Right atrium auricular region (tissue), 2 donors: ENCODE data around the gene GPR21. TPM values are rescaled to one million over a fixed set of nuclear protein-coding genes. Genes with fewer than 3 reads are reported as not detected.

Source experiments
- total RNA-seq, 2 donors: library from RNA; depleted of rRNA; stranded (reverse); fragments of >200 nt; gene quantifications; one replicate each; pipeline ENCODE4 v1.1.0, GENCODE V29; 2016

The GPR21 gene
- total RNA-seq, 2 donors from 2014 or later, result 1.4 TPM; not detected in 1

Other genes starting within 250 kb of the GPR21 start
- gene OR5C1, start 244.7 kb upstream of the GPR21 start, total RNA-seq, result not detected
- gene OR1K1, start 233.5 kb upstream of the GPR21 start, total RNA-seq, result not detected
- 10 to 100 TPM in 1 of 2 donors, 1 to 10 TPM in 1; 9.9 to 11.2 TPM for gene PDCL, start 205.1 kb upstream of the GPR21 start, total RNA-seq
- 10 to 100 TPM; 37.6 to 40.2 TPM for gene RC3H2, start 128.3 kb upstream of the GPR21 start, total RNA-seq
- gene ZBTB6, start 120.3 kb upstream of the GPR21 start, total RNA-seq, result 1 to 10 TPM; 6.3 to 6.8 TPM
- 1 to 10 TPM; 4.1 to 4.2 TPM for gene ZBTB26, start 102.2 kb upstream of the GPR21 start, total RNA-seq
- gene RABGAP1, start 92.6 kb upstream of the GPR21 start, total RNA-seq, result 10 to 100 TPM; 26.3 to 30.8 TPM
- 10 to 100 TPM; 10.0 to 12.6 TPM for gene STRBP, start 234.9 kb downstream of the GPR21 start, total RNA-seq